ENCODE data around the gene IZUMO1. TPM values are rescaled to one million over a fixed set of nuclear protein-coding genes. Genes with fewer than 3 reads are reported as not detected.
A peak's percentile ranks its signal among the peaks of the same experiment; 100 is the strongest.

IZUMO1 gene
- total RNA-seq, 4 donors from 2014 or later, result not detected

DNA sequence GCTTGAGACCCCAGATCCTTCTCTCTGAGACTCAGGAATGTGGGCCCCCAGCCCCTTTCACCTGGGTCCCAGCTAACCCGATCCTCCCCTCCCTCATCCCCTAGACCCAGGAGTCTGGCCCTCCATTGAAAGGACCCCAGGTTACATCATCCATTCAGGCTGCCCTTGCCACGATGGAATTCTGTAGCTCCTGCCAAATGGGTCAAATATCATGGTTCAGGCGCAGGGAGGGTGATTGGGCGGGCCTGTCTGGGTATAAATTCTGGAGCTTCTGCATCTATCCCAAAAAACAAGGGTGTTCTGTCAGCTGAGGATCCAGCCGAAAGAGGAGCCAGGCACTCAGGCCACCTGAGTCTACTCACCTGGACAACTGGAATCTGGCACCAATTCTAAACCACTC lies 9.1 kb upstream of the IZUMO1 start:
- H3K27ac ChIP-seq, result no peak overlapping the region
- no peak for DNase-seq
- H3K27me3 ChIP-seq, result no peaks in the 10 kb centered on the region
- no peaks in the 10 kb centered on the region for H3K36me3 ChIP-seq
- no peaks in the 10 kb centered on the region for H3K9me3 ChIP-seq
- peaks cover 0 to 17% (median 10%) of the 10 kb centered on the region in 4 donors for H3K4me1 ChIP-seq
- peak overlapping the region in 1 of 4 donors; percentile 21 for H3K4me3 ChIP-seq
- no peak for TF ChIP-seq POLR2A (IDR thresholded peaks at IDR 0.05)
- no peak for TF ChIP-seq CTCF (IDR thresholded peaks at IDR 0.05)

DNA sequence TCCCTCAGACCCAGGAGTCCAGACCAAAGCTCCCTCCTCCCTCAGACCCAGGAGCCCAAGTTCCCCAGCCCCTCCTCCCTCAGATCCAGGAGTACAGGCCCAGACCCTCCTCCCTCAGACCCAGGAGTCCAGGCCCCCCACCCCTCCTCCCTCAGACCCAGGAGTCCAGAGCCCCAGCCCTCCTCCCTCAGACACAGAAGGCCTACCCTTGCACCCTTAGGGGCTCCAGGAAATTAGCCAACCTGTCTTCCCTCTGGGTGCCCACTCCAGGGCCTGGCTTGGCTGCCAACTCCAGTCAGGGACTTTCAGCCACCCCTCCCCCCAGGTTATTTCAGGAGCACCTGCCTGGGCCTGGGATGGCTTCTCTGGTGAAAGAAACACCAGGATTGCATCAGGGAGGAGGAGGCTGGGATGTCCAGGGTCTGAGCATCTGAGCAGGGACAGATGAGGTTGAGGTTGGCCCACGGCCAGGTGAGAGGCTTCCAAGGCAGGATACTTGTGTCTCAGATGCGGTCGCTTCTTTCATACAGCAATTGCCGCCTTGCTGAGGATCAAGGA lies 8.5 kb upstream of the IZUMO1 start, which contains the start of gene FGF21:
TSS of gene FGF21 (plus strand) at position 441 of the 558 bp plus-strand sequence. CDS start 713 bp downstream, outside the sequence.
- no peaks in the 10 kb centered on the region for H3K9me3 ChIP-seq
- H3K27me3 ChIP-seq, result no peaks in the 10 kb centered on the region
- H3K4me3 ChIP-seq, result peak within 1 kb of the TSS in 1 of 4 donors; percentile 21
- no peak within 1 kb of the TSS for H3K27ac ChIP-seq
- H3K36me3 ChIP-seq, result no peaks in the 10 kb centered on the region
- peaks cover 0 to 17% (median 10%) of the 10 kb centered on the region in 4 donors for H3K4me1 ChIP-seq
- no peak for DNase-seq
- TF ChIP-seq CTCF (IDR thresholded peaks at IDR 0.05), result no peak
- TF ChIP-seq POLR2A (IDR thresholded peaks at IDR 0.05), result no peak

- peak; percentile 30 to 83 (median 80) for DNase-seq
- H3K27me3 ChIP-seq, result no peaks in the 10 kb centered on the region
- no peak for TF ChIP-seq POLR2A (IDR thresholded peaks at IDR 0.05)
- peak in 2 of 6 experiments; percentile 9 to 10 for TF ChIP-seq CTCF (IDR thresholded peaks at IDR 0.05)
- peaks cover 0 to 17% (median 10%) of the 10 kb centered on the region in 4 donors for H3K4me1 ChIP-seq
- H3K27ac ChIP-seq, result peak within 1 kb of the TSS in 2 of 4 donors; percentile 36
- peak within 1 kb of the TSS; percentile 13 to 50 (median 45) for H3K4me3 ChIP-seq
- no peaks in the 10 kb centered on the region for H3K9me3 ChIP-seq
- no peaks in the 10 kb centered on the region for H3K36me3 ChIP-seq
These were observed 6.0 kb upstream of the IZUMO1 start, which contains the start of gene FUT1 for GRCh38 chr19:48752496-48753365. Gene FUT1 (minus strand): TSS chr19:48752641. CDS start chr19:48751281, 1,360 bp downstream.

DNA sequence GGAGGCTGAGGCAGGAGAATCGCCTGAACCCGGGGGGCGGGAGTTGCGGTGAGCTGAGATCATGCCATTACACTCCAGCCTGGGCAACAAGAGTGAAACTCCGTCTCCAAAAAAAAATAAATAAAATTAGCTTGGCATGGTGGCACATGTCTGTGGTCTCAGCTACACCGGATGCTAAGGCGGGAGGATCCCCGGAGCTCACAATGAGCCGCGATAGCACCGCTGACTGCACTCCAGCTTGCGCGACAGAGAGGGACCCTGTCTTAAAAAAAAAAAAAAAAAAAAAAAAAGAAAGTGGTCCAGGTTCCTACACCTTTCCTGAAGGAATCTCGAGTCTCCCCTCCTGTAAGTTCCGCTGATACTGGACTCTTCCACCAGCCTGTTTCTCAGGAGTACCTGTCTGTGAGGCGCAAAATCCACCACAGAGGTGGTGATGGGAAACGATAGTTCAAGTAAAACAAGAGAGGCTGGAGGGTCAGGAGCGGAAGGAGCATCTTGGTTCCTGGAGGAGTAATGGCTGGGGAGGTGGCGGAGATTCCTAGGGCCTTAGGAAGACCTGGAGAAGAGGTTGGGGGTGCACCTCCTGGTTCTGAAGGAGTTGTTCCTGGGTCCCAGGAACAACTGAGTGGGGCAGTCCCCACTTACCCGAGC lies 5.3 kb upstream of the IZUMO1 start:
- H3K4me3 ChIP-seq, result peak overlapping the region; percentile 13 to 50 (median 45)
- no peaks in the 10 kb centered on the region for H3K36me3 ChIP-seq
- TF ChIP-seq CTCF (IDR thresholded peaks at IDR 0.05) (no peak), POLR2A (IDR thresholded peaks at IDR 0.05) (no peak)
- H3K9me3 ChIP-seq, result no peaks in the 10 kb centered on the region
- peaks cover 0 to 17% (median 10%) of the 10 kb centered on the region in 4 donors for H3K4me1 ChIP-seq
- H3K27ac ChIP-seq, result peak overlapping the region in 2 of 4 donors; percentile 36
- H3K27me3 ChIP-seq, result no peaks in the 10 kb centered on the region
- no peak for DNase-seq

GRCh38 chr19:48750771-48751504 lies 4.2 kb upstream of the IZUMO1 start:
- Histone ChIP-seq H3K36me3 (no peaks in the 10 kb centered on the region), H3K27ac (no peak overlapping the region), H3K4me1 (peaks cover 0 to 17% (median 10%) of the 10 kb centered on the region in 4 donors), H3K9me3 (no peaks in the 10 kb centered on the region), H3K27me3 (no peaks in the 10 kb centered on the region), H3K4me3 (no peak overlapping the region)
- TF ChIP-seq CTCF (IDR thresholded peaks at IDR 0.05) (no peak), POLR2A (IDR thresholded peaks at IDR 0.05) (no peak)
- no peak for DNase-seq

All from Peyer's patch (tissue), 4 donors.